ENCODE data around the gene ALDH3A1.

Gene ALDH3A1

GRCh38 chr17:19705771-19706770, 42.0 kb downstream of the ALDH3A1 start:
- TF ChIP-seq EZH2 (IDR thresholded peaks at IDR 0.05) (no peak), POLR2AphosphoS5 (IDR thresholded peaks at IDR 0.05; ENCODE audit: borderline replicate concordance, low read depth, low read length) (no peak), FOXP2 (optimal IDR thresholded peaks at IDR 0.05; ENCODE audit: control extremely low read depth, extremely low read length, insufficient read depth) (no peak)
- Histone ChIP-seq H3K4me3 (no peak overlapping the region), H3K27ac (no peak overlapping the region), H3K36me3 (ENCODE audit: insufficient read depth, low read length) (no peaks in the 10 kb centered on the region), H3K9me3 (ENCODE audit: low read depth, low read length) (no peaks in the 10 kb centered on the region), H3K9ac (ENCODE audit: insufficient read length) (no peak overlapping the region)
- no peak for DNase-seq (ENCODE audit: low read depth, low spot score)

GRCh38 chr17:19705201-19705600, 42.9 kb downstream of the ALDH3A1 start:
- DNase-seq (ENCODE audit: low read depth, low spot score): no peak
- Histone ChIP-seq H3K36me3 (ENCODE audit: insufficient read depth, low read length) (no peaks in the 10 kb centered on the region), H3K27ac (no peak overlapping the region), H3K4me3 (no peak overlapping the region), H3K9ac (ENCODE audit: insufficient read length) (no peak overlapping the region), H3K9me3 (ENCODE audit: low read depth, low read length) (no peaks in the 10 kb centered on the region)
- no peak for TF ChIP-seq EZH2 (IDR thresholded peaks at IDR 0.05)

GRCh38 chr17:19703828-19704613, 44.1 kb downstream of the ALDH3A1 start:
- Histone ChIP-seq H3K27ac (no peak overlapping the region), H3K9me3 (ENCODE audit: low read depth, low read length) (no peaks in the 10 kb centered on the region), H3K4me3 (no peak overlapping the region), H3K9ac (ENCODE audit: insufficient read length) (no peak overlapping the region), H3K36me3 (ENCODE audit: insufficient read depth, low read length) (no peaks in the 10 kb centered on the region)
- no peak for DNase-seq (ENCODE audit: low read depth, low spot score)
- TF ChIP-seq POLR2AphosphoS5 (IDR thresholded peaks at IDR 0.05; ENCODE audit: borderline replicate concordance, low read depth, low read length): no peak

- TF ChIP-seq EZH2 (IDR thresholded peaks at IDR 0.05) (no peak), FOXP2 (optimal IDR thresholded peaks at IDR 0.05; ENCODE audit: control extremely low read depth, extremely low read length, insufficient read depth) (no peak), POLR2AphosphoS5 (IDR thresholded peaks at IDR 0.05; ENCODE audit: borderline replicate concordance, low read depth, low read length) (no peak)
- no peaks in the 10 kb centered on the region for H3K36me3 ChIP-seq (ENCODE audit: insufficient read depth, low read length)
- no peak for DNase-seq (ENCODE audit: low read depth, low spot score)
- H3K9me3 ChIP-seq (ENCODE audit: low read depth, low read length): no peaks in the 10 kb centered on the region
- H3K27ac ChIP-seq: no peak overlapping the region
- no peak overlapping the region for H3K9ac ChIP-seq (ENCODE audit: insufficient read length)
- no peak overlapping the region for H3K4me3 ChIP-seq
These were observed 44.8 kb downstream of the ALDH3A1 start for GRCh38 chr17:19703106-19703827.

- TF ChIP-seq FOXP2 (optimal IDR thresholded peaks at IDR 0.05; ENCODE audit: control extremely low read depth, extremely low read length, insufficient read depth) (no peak), POLR2AphosphoS5 (IDR thresholded peaks at IDR 0.05; ENCODE audit: borderline replicate concordance, low read depth, low read length) (no peak), EZH2 (IDR thresholded peaks at IDR 0.05) (no peak)
- Histone ChIP-seq H3K9me3 (ENCODE audit: low read depth, low read length) (no peaks in the 10 kb centered on the region), H3K27ac (no peak overlapping the region), H3K4me3 (no peak overlapping the region), H3K9ac (ENCODE audit: insufficient read length) (no peak overlapping the region), H3K36me3 (ENCODE audit: insufficient read depth, low read length) (no peaks in the 10 kb centered on the region)
- DNase-seq (ENCODE audit: low read depth, low spot score): no peak
These were observed 45.9 kb downstream of the ALDH3A1 start for GRCh38 chr17:19702217-19702641.
